OCI-LY7 (cell line): ENCODE measurements around the gene RABEP1. TPM values are rescaled to one million over a fixed set of nuclear protein-coding genes. Genes with fewer than 3 reads are reported as not detected.

Experiments used
- BruUV-seq: library from RNA; stranded (reverse); fragments of 400-500 nt; replicated peaks from 2 replicates; lab custom pipeline; 2021; lab: Mats Ljungman, UMichigan
- CTCF ChIA-PET: fragments of 300-600 bp; sonication (Branson Sonifier 250); formaldehyde crosslinking; loops from one replicate; lab custom pipeline; 2022; ENCODE audit warnings: antibody characterized with exemption; ENCODE audit not compliant: unreplicated experiment; lab: Charles Lee
- POLR2A ChIA-PET: fragments of 300-600 bp; sonication (Branson Sonifier 250); formaldehyde crosslinking; loops from one replicate; lab custom pipeline; 2022; ENCODE audit warnings: antibody characterized with exemption; lab: Charles Lee
- DNase-seq: peaks from one replicate; pipeline ENCODE4 v3.0.0-alpha.2; 2015; ENCODE audit warnings: low spot score
- H2AFZ ChIP-seq: fragments of 200-600 bp; sonication (generic), shearing (Covaris generic); 2 replicates; pipeline ENCODE4 v1.6.1; 2014; ENCODE audit warnings: mild to moderate bottlenecking, antibody characterized with exemption, low read length, moderate library complexity
- H3K27ac ChIP-seq: fragments of 200-600 bp; sonication (generic); 2 replicates; pipeline ENCODE4 v1.5.1; 2014; ENCODE audit warnings: mixed run types, low read depth, mild to moderate bottlenecking, moderate library complexity, low read length, inconsistent platforms; ENCODE audit not compliant: poor library complexity, severe bottlenecking
- H3K36me3 ChIP-seq: fragments of 200-600 bp; sonication (generic); 2 replicates; pipeline ENCODE4 v1.6.1; 2014; ENCODE audit warnings: mild to moderate bottlenecking, antibody characterized with exemption, low read length, moderate library complexity, mixed read lengths; ENCODE audit not compliant: insufficient read depth
- H3K4me1 ChIP-seq: fragments of 200-600 bp; sonication (generic); 2 replicates; pipeline ENCODE4 v1.5.1; 2014; ENCODE audit warnings: mild to moderate bottlenecking, low read length; ENCODE audit not compliant: insufficient read depth, poor library complexity, severe bottlenecking
- H3K4me2 ChIP-seq: fragments of 200-600 bp; sonication (generic); 2 replicates; pipeline ENCODE4 v1.6.1; 2014; ENCODE audit warnings: mild to moderate bottlenecking, low read length
- H3K4me3 ChIP-seq: fragments of 200-600 bp; sonication (generic); 2 replicates; pipeline ENCODE4 v1.5.1; 2014; ENCODE audit warnings: mild to moderate bottlenecking, low read depth, low read length; ENCODE audit not compliant: poor library complexity, severe bottlenecking
- H3K79me2 ChIP-seq: fragments of 200-600 bp; sonication (generic); 2 replicates; pipeline ENCODE4 v1.6.1; 2016; ENCODE audit warnings: low read depth, mild to moderate bottlenecking, low read length, moderate library complexity, mixed read lengths; ENCODE audit not compliant: insufficient read depth
- H3K9me2 ChIP-seq: fragments of 200-600 bp; sonication (generic); 2 replicates; pipeline ENCODE4 v1.6.1; 2016; ENCODE audit warnings: mild to moderate bottlenecking, low read length, mixed read lengths; ENCODE audit not compliant: insufficient read depth
- H3K9me3 ChIP-seq: fragments of 200-600 bp; sonication (generic); 2 replicates; pipeline ENCODE4 v1.6.1; 2014; ENCODE audit warnings: mild to moderate bottlenecking, mixed run types, low read length, mixed read lengths
- H4K20me1 ChIP-seq: fragments of 200-600 bp; sonication (generic); 2 replicates; pipeline ENCODE4 v1.6.1; 2014; ENCODE audit warnings: mild to moderate bottlenecking, antibody characterized with exemption, low read length, moderate library complexity, mixed read lengths; ENCODE audit not compliant: insufficient read depth
- CTCF ChIP-seq: fragments of 200-600 bp; sonication (generic); conservative IDR thresholded peaks from 2 replicates; pipeline ENCODE4 v1.5.1; 2014; ENCODE audit warnings: mild to moderate bottlenecking, antibody characterized with exemption, low read length, moderate library complexity, mixed read lengths
- EZH2phosphoT487 ChIP-seq: fragments of 200-600 bp; sonication (generic); IDR thresholded peaks from 2 replicates; pipeline ENCODE4 v1.6.1; 2018; ENCODE audit warnings: low read depth, borderline replicate concordance, mild to moderate bottlenecking, mixed run types, antibody characterized with exemption, low read length, moderate library complexity, mixed read lengths
- intact Hi-C: fragments of 100-400 bp; cut with micrococcal nuclease; formaldehyde crosslinking; loops from one replicate; pipeline ENCODE4 v1.10.0; 2022; ENCODE audit not compliant: unreplicated experiment
- total RNA-seq, 2 experiments: library from RNA; depleted of rRNA in 1 of 2; stranded (reverse); fragments of >200 nt in 1 of 2; shearing (Covaris generic) in 1 of 2; gene quantifications; 2 replicates each; pipeline ENCODE4 v1.2.3, GENCODE V29; 2014 to 2022

RABEP1 gene
- total RNA-seq, 2 experiments from 2014 or later = 58.6 to 60.8 TPM

GRCh38 chr17:5291683-5292350, 9.7 kb downstream of the RABEP1 start:
- no peak overlapping the region for H2AFZ ChIP-seq

GRCh38 chr17:5297245-5297644, 15.2 kb downstream of the RABEP1 start:
- POLR2A ChIA-PET = interaction anchor here (0.5 to 1.6 kb wide), 7 partner anchors 9 to 74 kb away, joined by 3 to 7 read pairs (median 4); no protein-coding TSS in a partner anchor
- BruUV-seq = TSS peak; percentile 15
- H3K36me3 ChIP-seq = peaks cover 86% of the 10 kb centered on the region
- H3K9me2 ChIP-seq = no peaks in the 10 kb centered on the region
- CTCF ChIA-PET = interaction anchor here (1.0 kb wide), 1 partner anchor 13 kb away, joined by 3 read pairs; no protein-coding TSS in a partner anchor
- H3K9me3 ChIP-seq = peaks cover 4% of the 10 kb centered on the region; the same call in 1 of the 2 replicates
- no peak overlapping the region for H3K4me2 ChIP-seq
- TF ChIP-seq EZH2phosphoT487 (no peak), CTCF (peak; percentile 17; the same call in 1 of the 2 replicates)
- no peak overlapping the region for H3K27ac ChIP-seq
- no peak for DNase-seq
- intact Hi-C loops = no loop called here
- no peak overlapping the region for H2AFZ ChIP-seq
- H3K4me1 ChIP-seq = peaks cover 8% of the 10 kb centered on the region
- no peak overlapping the region for H3K4me3 ChIP-seq
- no peaks in the 10 kb centered on the region; the same call in 1 of the 2 replicates for H4K20me1 ChIP-seq
- H3K79me2 ChIP-seq = peaks cover 96% of the 10 kb centered on the region

More at GRCh38 chr17:5291683-5292350, 9.7 kb downstream of the RABEP1 start:
- BruUV-seq = no TSS peak
- peaks cover 5% of the 10 kb centered on the region for H3K4me1 ChIP-seq
- peaks cover 4% of the 10 kb centered on the region; the same call in 1 of the 2 replicates for H3K9me3 ChIP-seq
- POLR2A ChIA-PET = no interaction called here
- CTCF ChIA-PET = no interaction called here
- peaks cover 66% of the 10 kb centered on the region for H3K36me3 ChIP-seq
- intact Hi-C loops = no loop called here
- H3K79me2 ChIP-seq = peaks cover 96% of the 10 kb centered on the region
- no peak for DNase-seq
- no peaks in the 10 kb centered on the region for H4K20me1 ChIP-seq
- H3K4me2 ChIP-seq = no peak overlapping the region
- TF ChIP-seq EZH2phosphoT487 (no peak), CTCF (no peak)
- no peak overlapping the region for H3K4me3 ChIP-seq
- H3K27ac ChIP-seq = no peak overlapping the region
- no peaks in the 10 kb centered on the region for H3K9me2 ChIP-seq

- POLR2A ChIA-PET = no interaction called here
- Histone ChIP-seq H3K4me1 (peaks cover 8% of the 10 kb centered on the region), H4K20me1 (no peaks in the 10 kb centered on the region; the same call in 1 of the 2 replicates), H3K9me2 (no peaks in the 10 kb centered on the region), H3K36me3 (peaks cover 67% of the 10 kb centered on the region), H3K9me3 (peaks cover 4% of the 10 kb centered on the region; the same call in 1 of the 2 replicates), H2AFZ (no peak overlapping the region), H3K27ac (no peak overlapping the region), H3K4me3 (no peak overlapping the region), H3K4me2 (no peak overlapping the region), H3K79me2 (peaks cover 96% of the 10 kb centered on the region)
- no peak for TF ChIP-seq CTCF
- no peak for TF ChIP-seq EZH2phosphoT487
- no TSS peak for BruUV-seq
- intact Hi-C loops = no loop called here
- DNase-seq = no peak
- CTCF ChIA-PET = no interaction called here
Observed at GRCh38 chr17:5299383-5299782, 17.3 kb downstream of the RABEP1 start.
